K562 (cell line): Measurements from ENCODE around the gene ABCA3. TPM values are rescaled to one million over a fixed set of nuclear protein-coding genes. Genes with fewer than 3 reads are reported as not detected.

Source experiments
- ASH1L ChIP-seq: fragments of 450-650 bp; IDR thresholded peaks from 2 replicates; pipeline ENCODE4 v1.6.1; 2018; ENCODE audit warnings: borderline replicate concordance, mild to moderate bottlenecking, low read depth; ENCODE audit not compliant: partially characterized antibody
- CTBP1 ChIP-seq: fragments of 450-650 bp; IDR thresholded peaks from 2 replicates; pipeline ENCODE4 v1.6.1; 2016; ENCODE audit warnings: borderline replicate concordance
- CXXC5 ChIP-seq: fragments of 250-450 bp; sonication (Bioruptor Pico); IDR thresholded peaks from 2 replicates; pipeline ENCODE4 v1.8.0; 2022; ENCODE audit warnings: inconsistent platforms, mild to moderate bottlenecking, moderate library complexity
- EWSR1 ChIP-seq: fragments of 450-650 bp; IDR thresholded peaks from 2 replicates; pipeline ENCODE4 v1.6.1; 2018; ENCODE audit warnings: borderline replicate concordance, mild to moderate bottlenecking, low read depth, moderate library complexity; ENCODE audit not compliant: partially characterized antibody
- HIVEP1 ChIP-seq: fragments of 250-450 bp; sonication (Bioruptor Pico); IDR thresholded peaks from 2 replicates; pipeline ENCODE4 v1.4.0; 2020; ENCODE audit warnings: mild to moderate bottlenecking
- HNRNPUL1 ChIP-seq: fragments of 200-400 bp; formaldehyde crosslinking; IDR thresholded peaks from 2 replicates; pipeline ENCODE4 v1.6.1; 2017; ENCODE audit warnings: low read length
- MAFK ChIP-seq: IDR thresholded peaks from 2 replicates; pipeline ENCODE4 v1.6.1; 2011; ENCODE audit warnings: low read length, improper control_type of control experiment
- MAZ ChIP-seq, 2 experiments: fragments of 450-650 bp in 1 of 2; sonication (generic) in 1 of 2; formaldehyde crosslinking; IDR thresholded peaks in 1 of 2; conservative IDR thresholded peaks in 1 of 2; 2 replicates each; pipeline versions ENCODE4 v1.4.0 to v1.5.0; 2020; ENCODE audit warnings: mild to moderate bottlenecking in 1 of 2, missing genetic modification reagents in 1 of 2
- MTF1 ChIP-seq: fragments of 250-450 bp; sonication (Bioruptor Pico); IDR thresholded peaks from 2 replicates; pipeline ENCODE4 v1.9.0; 2021; ENCODE audit warnings: moderate library complexity, mild to moderate bottlenecking, inconsistent platforms, borderline replicate concordance
- MYNN ChIP-seq, 2 experiments: sonication (generic); formaldehyde crosslinking in 1 of 2; IDR thresholded peaks; 2 replicates each; pipeline versions ENCODE4 v1.5.0 to v1.6.1; 2016 to 2020; ENCODE audit warnings: antibody characterized with exemption in 1 of 2, missing genetic modification reagents in 1 of 2
- NEUROD1 ChIP-seq: fragments of 150-350 bp; IDR thresholded peaks from 2 replicates; pipeline ENCODE4 v1.6.1; 2014; ENCODE audit warnings: borderline replicate concordance, low read length, low read depth; ENCODE audit not compliant: partially characterized antibody
- POLR3A ChIP-seq: IDR thresholded peaks from 2 replicates; pipeline ENCODE4 v1.6.1; 2011; ENCODE audit warnings: borderline replicate concordance, mild to moderate bottlenecking, moderate library complexity; ENCODE audit not compliant: insufficient read length, insufficient read depth; ENCODE audit errors: extremely low read depth
- PREB ChIP-seq: sonication (generic); formaldehyde crosslinking; IDR thresholded peaks from 2 replicates; pipeline ENCODE4 v1.8.1; 2023; ENCODE audit warnings: mild to moderate bottlenecking, missing genetic modification reagents
- RB1 ChIP-seq: fragments of 450-650 bp; IDR thresholded peaks from 2 replicates; pipeline ENCODE4 v1.6.1; 2017; ENCODE audit warnings: low read depth, mild to moderate bottlenecking
- RBM17 ChIP-seq: fragments of 200-400 bp; formaldehyde crosslinking; IDR thresholded peaks from 2 replicates; pipeline ENCODE4 v1.6.1; 2017; ENCODE audit warnings: low read depth, mild to moderate bottlenecking, low read length, borderline replicate concordance
- RBM25 ChIP-seq: fragments of 200-400 bp; formaldehyde crosslinking; IDR thresholded peaks from 2 replicates; pipeline ENCODE4 v1.6.1; 2018; ENCODE audit warnings: low read length, low read depth, moderate library complexity; ENCODE audit not compliant: severe bottlenecking
- THAP7 ChIP-seq: fragments of 250-450 bp; sonication (Bioruptor Pico); IDR thresholded peaks from 2 replicates; pipeline ENCODE4 v1.5.0; 2021
- YY1 ChIP-seq, 3 experiments: IDR thresholded peaks; 2 replicates each; pipeline ENCODE4 v1.6.1; 2011; ENCODE audit warnings: low read length in 2 of 3, mild to moderate bottlenecking in 2 of 3, moderate library complexity in 2 of 3, borderline replicate concordance in 1 of 3, control low read depth in 1 of 3, low read depth in 1 of 3; ENCODE audit not compliant: insufficient read depth in 3 of 3, insufficient replicate concordance in 2 of 3, control insufficient read depth in 1 of 3, insufficient read length in 1 of 3; ENCODE audit errors: extremely low read depth in 1 of 3
- ZNF384 ChIP-seq: IDR thresholded peaks from 2 replicates; pipeline ENCODE4 v1.6.1; 2012; ENCODE audit warnings: low read depth, low read length, improper control_type of control experiment
- ZNF592 ChIP-seq: fragments of 450-650 bp; IDR thresholded peaks from 2 replicates; pipeline ENCODE4 v1.6.1; 2017; ENCODE audit warnings: antibody characterized with exemption, mild to moderate bottlenecking
- polyA plus RNA-seq, 8 experiments: library from polyadenylated mRNA; depleted of rRNA in 4 of 8; stranded (reverse) in 5 of 8; unstranded in 3 of 8; fragments of >200 nt; fragmentation: Nextera tagmentation in 2 of 8; fragmentation: Illumina TruSeq in 1 of 8; extraction: Ambion mirVana in 2 of 8; extraction: Trizol in 1 of 8; gene quantifications; 2 replicates each; pipeline versions ENCODE4 v1.2.1 to v1.2.3, GENCODE V29; 2011 to 2014; ENCODE audit warnings: inconsistent platforms in 1 of 8, missing spikeins in 1 of 8
- total RNA-seq, 7 experiments: library from RNA; depleted of rRNA in 6 of 7; stranded (reverse); fragments of >200 nt in 6 of 7; fragmentation: Illumina TruSeq in 2 of 7; extraction: Trizol in 2 of 7; gene quantifications; 2 replicates each; pipeline versions ENCODE4 v1.2.1 to v1.2.3, GENCODE V29; 2011 to 2021; ENCODE audit warnings: low replicate concordance in 1 of 7

The ABCA3 gene
- total and polyA plus RNA-seq, 9 of the 15 experiments (the other 6 are each of a cell fraction or from before 2014, with no cell fraction given), result 0.66 to 23.7 (median 6.9) TPM

- peak; percentile 63 for TF ChIP-seq ZNF592
- no peak for TF ChIP-seq THAP7 (CRISPR knock-in tag)
- TF ChIP-seq ASH1L, result no peak
- no peak for TF ChIP-seq MAFK
- TF ChIP-seq MYNN (IDR thresholded peaks at IDR 0.05), result peak; percentile 20; the same call in 1 of the 2 replicates
- TF ChIP-seq MYNN (CRISPR knock-in tag; IDR thresholded peaks at IDR 0.05), result no peak
- TF ChIP-seq RB1, result no peak
- no peak for TF ChIP-seq ZNF384
- TF ChIP-seq NEUROD1, result no peak
- peak in 1 of 2 experiments; percentile 72; a peak in 1 of 4 replicates for TF ChIP-seq MAZ (CRISPR knock-in tag; conservative IDR thresholded peaks at IDR 0.05 in 1 of 2, IDR thresholded peaks at IDR 0.05 in 1 of 2)
- TF ChIP-seq CXXC5, result 0 out of 2 replicates have a peak, but pooled peaks have one; percentile 30
- TF ChIP-seq YY1 (IDR thresholded peaks at IDR 0.05; ENCODE audit: borderline replicate concordance in 1 of 3, control insufficient read depth in 1 of 3, extremely low read depth in 1 of 3, insufficient read depth in 3 of 3, insufficient read length in 1 of 3, insufficient replicate concordance in 2 of 3, low read depth in 1 of 3, low read length in 2 of 3), result peak; percentile 23 to 72 (median 43)
- TF ChIP-seq RBM17, result no peak
- TF ChIP-seq EWSR1, result no peak
- no peak for TF ChIP-seq RBM25
- no peak for TF ChIP-seq HNRNPUL1
- no peak for TF ChIP-seq PREB (CRISPR knock-in tag)
- no peak for TF ChIP-seq HIVEP1 (CRISPR knock-in tag)
- no peak for TF ChIP-seq MTF1
- TF ChIP-seq CTBP1, result peak; percentile 52; the same call in 1 of the 2 replicates
- no peak for TF ChIP-seq POLR3A
These were observed 43.6 kb downstream of the ABCA3 start (continued) for GRCh38 chr16:2296661-2297505.
